Coronary artery (tissue), 2 donors: ENCODE results near the gene NUB1.

Experiments
- DNase-seq: peaks from one replicate; pipeline ENCODE4 v3.0.0-alpha.2; 2017; ENCODE audit warnings: low spot score
- H3K27ac ChIP-seq, 2 donors: fragments of 200-600 bp; sonication (generic); one replicate each; pipeline ENCODE4 v1.5.1; 2016 to 2019
- H3K4me3 ChIP-seq: fragments of 200-600 bp; sonication (generic); 2 replicates; pipeline ENCODE4 v1.5.1; 2016; ENCODE audit warnings: mild to moderate bottlenecking, moderate library complexity
- TF ChIP-seq, protein P1 (sequence below): fragments of 200-600 bp; sonication (generic); IDR thresholded peaks from one replicate; pipeline ENCODE4 v1.5.1; 2019; ENCODE audit warnings: antibody characterized with exemption

Gene NUB1

DNA sequence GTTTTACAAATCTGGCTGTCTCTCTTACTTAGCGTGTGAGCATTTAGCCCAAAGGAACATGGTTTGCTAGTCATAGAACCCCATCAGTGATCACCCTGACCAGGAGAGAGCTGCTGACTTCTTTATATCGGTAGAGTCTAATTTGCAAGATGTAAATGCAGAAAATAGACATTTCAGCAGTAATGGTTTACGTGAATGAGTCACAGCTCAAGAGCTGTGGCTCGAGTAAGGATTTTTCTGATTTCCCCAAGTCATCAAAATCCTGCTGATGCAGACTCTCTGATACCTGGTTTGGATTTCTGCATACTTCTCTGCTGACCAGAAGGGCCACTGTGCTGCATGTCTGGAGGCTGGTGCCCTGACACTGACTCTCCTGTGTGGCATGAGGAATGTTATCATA is 25.7 kb downstream of the NUB1 start:
- Histone ChIP-seq H3K27ac (peak overlapping the region; percentile 33 to 68), H3K4me3 (no peak overlapping the region)
- TF ChIP-seq, protein P1, sequence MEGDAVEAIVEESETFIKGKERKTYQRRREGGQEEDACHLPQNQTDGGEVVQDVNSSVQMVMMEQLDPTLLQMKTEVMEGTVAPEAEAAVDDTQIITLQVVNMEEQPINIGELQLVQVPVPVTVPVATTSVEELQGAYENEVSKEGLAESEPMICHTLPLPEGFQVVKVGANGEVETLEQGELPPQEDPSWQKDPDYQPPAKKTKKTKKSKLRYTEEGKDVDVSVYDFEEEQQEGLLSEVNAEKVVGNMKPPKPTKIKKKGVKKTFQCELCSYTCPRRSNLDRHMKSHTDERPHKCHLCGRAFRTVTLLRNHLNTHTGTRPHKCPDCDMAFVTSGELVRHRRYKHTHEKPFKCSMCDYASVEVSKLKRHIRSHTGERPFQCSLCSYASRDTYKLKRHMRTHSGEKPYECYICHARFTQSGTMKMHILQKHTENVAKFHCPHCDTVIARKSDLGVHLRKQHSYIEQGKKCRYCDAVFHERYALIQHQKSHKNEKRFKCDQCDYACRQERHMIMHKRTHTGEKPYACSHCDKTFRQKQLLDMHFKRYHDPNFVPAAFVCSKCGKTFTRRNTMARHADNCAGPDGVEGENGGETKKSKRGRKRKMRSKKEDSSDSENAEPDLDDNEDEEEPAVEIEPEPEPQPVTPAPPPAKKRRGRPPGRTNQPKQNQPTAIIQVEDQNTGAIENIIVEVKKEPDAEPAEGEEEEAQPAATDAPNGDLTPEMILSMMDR, result no peak
- DNase-seq, result no peak

DNA sequence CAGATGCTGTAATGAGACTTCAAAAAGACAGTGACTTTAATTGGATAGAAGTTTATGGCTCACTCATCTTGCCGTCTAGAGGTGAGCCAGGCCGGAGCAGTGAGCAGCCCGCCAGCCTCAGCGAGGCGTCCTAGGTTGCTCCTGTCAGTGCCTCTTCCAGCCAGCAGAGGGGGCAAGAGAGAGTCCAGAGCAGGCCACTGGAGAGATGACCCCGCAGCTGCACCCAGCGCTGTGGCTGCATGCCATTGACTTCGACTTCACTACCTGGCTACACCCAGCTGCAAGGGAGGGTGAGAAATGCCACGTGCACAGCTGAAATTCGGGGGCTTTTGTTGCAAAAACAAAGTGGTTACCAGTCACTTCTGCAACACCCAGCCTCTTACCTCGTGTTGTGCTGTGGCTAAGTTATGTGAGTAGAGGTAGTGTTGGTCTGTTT is 26.5 kb downstream of the NUB1 start:
- peak; percentile 84 for DNase-seq
- no peak overlapping the region for H3K27ac ChIP-seq
- no peak overlapping the region for H3K4me3 ChIP-seq
- TF ChIP-seq, protein P1, result peak; percentile 91

DNA sequence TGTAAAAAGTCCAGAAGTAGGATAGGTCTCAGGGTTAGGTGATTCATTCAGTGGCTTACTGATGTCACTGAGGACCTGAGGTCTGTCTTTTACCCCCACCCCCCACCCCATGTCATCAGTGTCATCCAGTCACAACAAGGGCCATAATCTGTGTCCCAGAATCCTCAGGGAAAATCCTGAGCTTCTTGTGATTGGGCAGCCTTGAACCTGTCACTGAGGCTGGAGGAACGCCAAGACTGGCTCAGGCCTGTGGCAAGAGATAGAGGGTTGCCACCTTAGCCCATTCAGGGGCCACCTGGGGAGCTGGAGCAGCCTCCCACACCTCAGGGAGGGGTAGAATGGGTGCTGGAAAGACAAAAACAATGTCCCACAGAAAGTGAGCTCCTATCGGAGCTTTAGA is 29.7 kb downstream of the NUB1 start:
- no peak overlapping the region for H3K4me3 ChIP-seq
- no peak for DNase-seq
- TF ChIP-seq, protein P1, result no peak
- no peak overlapping the region for H3K27ac ChIP-seq

DNA sequence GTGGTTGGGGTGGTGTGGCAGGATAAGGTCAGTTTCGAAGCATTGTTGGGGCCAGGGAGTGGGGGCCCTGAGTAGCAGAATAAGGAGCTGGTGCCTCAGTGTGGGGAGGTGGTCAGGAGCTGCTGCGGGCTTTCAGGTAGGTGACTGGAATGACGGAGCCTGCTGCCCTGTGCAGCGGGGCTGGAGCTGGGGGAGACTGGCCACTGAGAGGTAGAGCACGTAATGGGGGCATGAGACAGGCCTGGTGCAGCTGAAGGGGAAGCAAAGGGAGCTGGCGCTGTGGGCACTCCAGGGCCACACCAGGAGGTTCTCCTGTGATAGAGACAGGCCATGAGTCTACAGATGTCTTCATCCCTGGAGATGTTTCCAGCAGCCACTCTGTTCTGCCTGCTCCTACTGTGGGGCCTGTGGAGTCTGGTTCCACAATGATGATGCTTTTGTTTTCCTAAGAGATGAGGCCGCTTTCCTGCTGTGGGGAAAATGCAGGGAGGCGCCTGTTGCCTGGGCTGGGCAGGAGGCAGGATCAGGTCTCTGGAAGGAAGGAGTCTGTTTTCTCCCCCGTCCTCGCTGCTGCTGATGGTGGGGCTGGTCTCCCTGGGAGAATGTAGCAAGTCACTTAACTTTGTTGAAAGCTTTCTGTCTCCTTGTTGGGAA is 31.1 kb downstream of the NUB1 start:
- no peak for DNase-seq
- TF ChIP-seq, protein P1, result no peak
- H3K27ac ChIP-seq, result no peak overlapping the region
- no peak overlapping the region for H3K4me3 ChIP-seq

DNA sequence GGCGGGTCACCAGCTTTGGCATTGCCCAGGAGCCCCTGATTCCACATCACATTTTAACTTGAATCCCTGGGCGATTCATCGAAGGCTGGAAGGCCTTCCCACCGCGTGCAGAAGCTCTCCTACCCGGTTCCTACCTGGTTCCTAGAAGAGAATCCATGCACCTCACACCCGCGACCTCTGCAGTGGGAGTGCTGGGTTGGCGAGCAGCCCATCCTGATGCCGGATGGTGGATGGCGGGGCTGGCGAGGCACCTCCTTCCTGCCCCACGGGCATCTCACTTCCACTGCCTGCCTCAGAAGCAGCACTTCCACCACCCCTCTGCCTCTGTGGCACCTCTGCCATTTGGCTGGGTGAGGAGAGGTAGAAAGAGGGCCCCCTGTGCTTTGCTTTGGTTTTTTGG is 32.0 kb downstream of the NUB1 start:
- TF ChIP-seq, protein P1, result no peak
- no peak overlapping the region for H3K27ac ChIP-seq
- H3K4me3 ChIP-seq, result no peak overlapping the region
- DNase-seq, result no peak

DNA sequence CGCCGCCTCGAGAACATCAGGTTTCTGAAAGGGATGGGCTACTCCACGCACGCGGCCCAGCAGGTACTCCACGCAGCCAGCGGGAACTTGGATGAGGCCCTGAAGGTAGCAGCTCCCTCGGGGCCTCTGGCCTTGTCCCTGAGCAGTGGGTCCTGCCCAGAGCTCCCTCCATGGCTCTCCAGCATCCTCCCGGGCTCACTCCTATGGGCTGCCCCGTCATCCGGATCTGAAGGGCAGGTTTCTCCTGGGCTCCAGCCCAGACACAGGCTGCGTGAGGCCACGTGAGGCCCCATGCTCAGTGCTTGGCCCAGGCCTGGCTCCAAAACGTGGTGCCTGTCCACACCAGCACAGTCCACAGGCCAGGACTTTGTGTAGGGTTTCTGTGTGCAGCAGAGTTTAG is 32.5 kb downstream of the NUB1 start:
- Histone ChIP-seq H3K4me3 (no peak overlapping the region), H3K27ac (no peak overlapping the region)
- no peak for DNase-seq
- TF ChIP-seq, protein P1, result no peak

DNA sequence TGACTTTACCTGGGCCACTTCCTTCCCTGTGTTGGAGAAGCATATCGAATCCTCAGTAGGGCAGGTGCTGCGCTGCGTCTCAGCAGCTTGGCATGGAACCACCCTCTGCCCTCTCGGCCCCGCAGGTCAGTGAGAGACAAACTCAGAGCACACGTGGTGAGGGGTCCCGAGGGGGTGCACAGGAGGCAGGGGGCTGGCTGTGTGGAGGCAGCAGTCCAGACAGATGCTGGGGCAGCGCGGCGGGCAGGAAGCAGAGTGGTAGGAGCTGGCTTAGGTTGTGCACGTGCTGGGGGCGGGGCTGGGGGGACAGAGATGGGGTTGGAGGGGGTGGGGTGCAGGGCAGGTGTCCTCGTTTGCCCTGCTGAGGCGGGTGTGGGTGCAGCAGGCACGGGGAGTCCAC is 33.1 kb downstream of the NUB1 start:
- H3K4me3 ChIP-seq, result no peak overlapping the region
- DNase-seq, result peak; percentile 68
- no peak overlapping the region for H3K27ac ChIP-seq
- TF ChIP-seq, protein P1, result no peak
